Measurements from ENCODE around the gene BCL11B. TPM values are rescaled to one million over a fixed set of nuclear protein-coding genes. Genes with fewer than 3 reads are reported as not detected.

The BCL11B gene
- total and polyA plus RNA-seq, 2 of the 8 experiments (the other 6 are each of a cell fraction or from before 2014, with no cell fraction given), result 0.63 to 5.9 TPM

GRCh38 chr14:99238216-99238615 lies 33.8 kb downstream of the BCL11B start:
- H3K79me1 ChIP-seq (ENCODE audit: low read depth, low read length), result peaks cover 2% of the 10 kb centered on the region; the same call in 1 of the 2 replicates
- peaks cover 8 to 32% (median 29%) of the 10 kb centered on the region in 4 experiments for H3K4me1 ChIP-seq (replicated peaks in 1 of 4; ENCODE audit: control insufficient read depth in 3 of 4, insufficient read depth in 4 of 4, low read length in 3 of 4)
- H3K23ac ChIP-seq (ENCODE audit: insufficient read length), result no peak overlapping the region
- H3K18ac ChIP-seq (ENCODE audit: extremely low read depth, low read length), result 0 out of 2 replicates have a peak overlapping the region, but pooled peaks have one; percentile 4
- H3K36me3 ChIP-seq (ENCODE audit: control insufficient read depth in 2 of 4, insufficient read depth in 4 of 4, low read length in 3 of 4), result no peaks in the 10 kb centered on the region
- H3K9me3 ChIP-seq (ENCODE audit: insufficient read depth in 2 of 2, low read depth in 1 of 2, low read length in 1 of 2), result no peaks in the 10 kb centered on the region
- WGBS, 2 experiments (ENCODE audit: extremely low coverage in 1 of 2, insufficient coverage in 1 of 2, insufficient read length in 1 of 2, insufficient replicate concordance in 2 of 2, low coverage in 1 of 2, low lambda C conversion rate in 2 of 2, missing lambda C conversion rate in 1 of 2), result 91% methylated on average over 6 of the region's 6 CpGs; no CpG with 5 or more reads in 1 of the 2 experiments
- no peaks in the 10 kb centered on the region for H3K27me3 ChIP-seq (replicated peaks in 1 of 4; ENCODE audit: control insufficient read depth in 3 of 4, extremely low read depth in 1 of 4, insufficient read depth in 3 of 4, low read length in 3 of 4)
- ChIA-PET CTCF (ENCODE audit: partially characterized antibody) (interaction anchor here (1.2 to 2.0 kb wide), 4 partner anchors 10 to 49 kb away, joined by 3 to 9 read pairs (median 4); no protein-coding TSS in a partner anchor), POLR2A (ENCODE audit: partially characterized antibody) (no interaction called here)
- peak overlapping the region; percentile 62; the same call in 1 of the 2 replicates for H2BK15ac ChIP-seq (ENCODE audit: low read length)
- H4K20me1 ChIP-seq (replicated peaks in 1 of 2; ENCODE audit: control insufficient read depth in 1 of 2, insufficient read depth in 2 of 2, low read length in 2 of 2), result no peaks in the 10 kb centered on the region
- no peak overlapping the region for H3K56ac ChIP-seq (replicated peaks; ENCODE audit: insufficient read length, low read depth, low read length)
- no peak overlapping the region for H3K4me2 ChIP-seq (ENCODE audit: insufficient read depth in 1 of 2, low read depth in 2 of 2, low read length in 2 of 2)
- H2BK5ac ChIP-seq (ENCODE audit: low read depth, low read length), result peak overlapping the region; percentile 39; the same call in 1 of the 2 replicates
- peak overlapping the region; percentile 69; the same call in 1 of the 2 replicates for H2AK5ac ChIP-seq (ENCODE audit: low read depth, low read length)
- 0 out of 2 replicates have a peak overlapping the region, but pooled peaks have one; percentile 39 for H2BK12ac ChIP-seq (ENCODE audit: low read depth, low read length)
- peaks cover 0 to 63% of the 10 kb centered on the region in 2 experiments; a peak in 3 of 4 replicates for H3K79me2 ChIP-seq (ENCODE audit: control insufficient read depth in 1 of 2, insufficient read depth in 2 of 2, low read length in 2 of 2)
- H3K4ac ChIP-seq (replicated peaks; ENCODE audit: insufficient read length, low read depth, low read length), result peak overlapping the region; percentile 23
- H3K4me3 ChIP-seq (ENCODE audit: extremely low read depth in 1 of 4, insufficient read depth in 2 of 4, low read depth in 3 of 4, low read length in 4 of 4), result no peak overlapping the region
- H2BK120ac ChIP-seq (replicated peaks; ENCODE audit: low read depth, low read length), result no peak overlapping the region
- peak overlapping the region; percentile 64 for H4K8ac ChIP-seq (ENCODE audit: extremely low read depth, insufficient read depth, low read length)
- no peak overlapping the region for H3K14ac ChIP-seq (ENCODE audit: insufficient read length)
- no peak overlapping the region for H3K9ac ChIP-seq (replicated peaks in 1 of 4; ENCODE audit: extremely low read depth in 1 of 4, low read depth in 3 of 4, low read length in 3 of 4)
- DNase-seq (ENCODE audit: low read depth in 1 of 2, low spot score in 2 of 2), result no peak
- H4K91ac ChIP-seq (replicated peaks; ENCODE audit: insufficient read length, low read length), result no peak overlapping the region
- H3K23me2 ChIP-seq (ENCODE audit: low read depth, low read length), result no peaks in the 10 kb centered on the region
- H3K27ac ChIP-seq (ENCODE audit: low read depth, low read length), result no peak overlapping the region
- no peak overlapping the region for H2AFZ ChIP-seq (ENCODE audit: low read length)
- H4K5ac ChIP-seq (ENCODE audit: insufficient read length, low read depth, low read length), result no peak overlapping the region
- H2BK20ac ChIP-seq (ENCODE audit: low read length), result no peak overlapping the region
- no peak for FAIRE-seq
- TF ChIP-seq PHF8 (conservative IDR thresholded peaks at IDR 0.05; ENCODE audit: low read depth, low read length) (no peak), RBBP5 (IDR thresholded peaks at IDR 0.05; ENCODE audit: borderline replicate concordance, low read depth, low read length) (no peak), SUZ12 (IDR thresholded peaks at IDR 0.05; ENCODE audit: low read length) (no peak), JUND (IDR thresholded peaks at IDR 0.05; ENCODE audit: low read length) (no peak), TBP (IDR thresholded peaks at IDR 0.05; ENCODE audit: low read depth, low read length) (no peak), SP1 (IDR thresholded peaks at IDR 0.05; ENCODE audit: low read depth, low read length) (no peak), ATF2 (IDR thresholded peaks at IDR 0.05; ENCODE audit: low read length) (no peak), JUN (IDR thresholded peaks at IDR 0.05; ENCODE audit: low read depth, low read length) (no peak), CHD1 (IDR thresholded peaks at IDR 0.05; ENCODE audit: low read depth, low read length) (no peak), KDM5A (IDR thresholded peaks at IDR 0.05; ENCODE audit: low read length) (no peak), ASH2L (IDR thresholded peaks at IDR 0.05; ENCODE audit: low read length) (no peak), SAP30 (IDR thresholded peaks at IDR 0.05; ENCODE audit: insufficient read depth, insufficient replicate concordance, low read length) (no peak), YY1 (IDR thresholded peaks at IDR 0.05; ENCODE audit: low read depth, low read length) (no peak)

All from H1 (cell line).